IMR-90 (cell line): ENCODE results near the gene DCAF15. TPM values are rescaled to one million over a fixed set of nuclear protein-coding genes. Genes with fewer than 3 reads are reported as not detected.

Source experiments
- ATAC-seq: fragments of 200-7000 bp; cut with Tn5 transposase; 2 replicates; pipeline ENCODE4 v1.9.1; 2020; ENCODE audit warnings: low read depth, mild to moderate bottlenecking, moderate library complexity
- BruUV-seq: library from RNA; stranded (reverse); fragments of 400-500 nt; replicated peaks from 2 replicates; lab custom pipeline; 2021; lab: Mats Ljungman, UMichigan
- CTCF ChIA-PET: fragments of 300-600 bp; formaldehyde crosslinking; extraction: SDS; loops from one replicate; lab custom pipeline; 2021; ENCODE audit warnings: antibody characterized with exemption; lab: Yijun Ruan, JAX
- POLR2A ChIA-PET: fragments of 300-600 bp; sonication (Branson Sonifier 250); formaldehyde crosslinking; loops from one replicate; lab custom pipeline; 2022; ENCODE audit warnings: antibody characterized with exemption; ENCODE audit not compliant: unreplicated experiment; lab: Charles Lee
- DNase-seq: peaks from one replicate; pipeline ENCODE4 v3.0.0; 2013
- H2AFZ ChIP-seq: replicated peaks from 2 replicates; pipeline ENCODE3; 2013; ENCODE audit warnings: low read length, mild to moderate bottlenecking; ENCODE audit not compliant: poor library complexity
- H2AK5ac ChIP-seq: 2 replicates; pipeline ENCODE4 v1.6.1; 2013; ENCODE audit warnings: low read depth, low read length, inconsistent platforms
- H2AK9ac ChIP-seq: replicated peaks from 2 replicates; pipeline ENCODE3; 2013; ENCODE audit warnings: mild to moderate bottlenecking, low read depth, low read length, moderate library complexity; ENCODE audit not compliant: poor library complexity
- H2BK120ac ChIP-seq: 2 replicates; pipeline ENCODE4 v1.6.1; 2013; ENCODE audit warnings: low read depth, low read length, inconsistent platforms
- H2BK15ac ChIP-seq: 3 replicates; pipeline ENCODE4 v1.6.1; 2013; ENCODE audit warnings: low read depth, low read length, inconsistent platforms
- H2BK20ac ChIP-seq: 2 replicates; pipeline ENCODE4 v1.6.1; 2013; ENCODE audit warnings: low read depth, mild to moderate bottlenecking, inconsistent platforms, low read length, moderate library complexity
- H2BK5ac ChIP-seq: 2 replicates; pipeline ENCODE4 v1.6.1; 2013; ENCODE audit warnings: mild to moderate bottlenecking, low read depth, low read length, inconsistent platforms; ENCODE audit not compliant: poor library complexity, severe bottlenecking
- H3K14ac ChIP-seq: replicated peaks from 2 replicates; pipeline ENCODE4 v1.6.1; 2013; ENCODE audit warnings: low read depth, low read length, inconsistent platforms
- H3K18ac ChIP-seq: 2 replicates; pipeline ENCODE4 v1.6.1; 2013; ENCODE audit warnings: low read depth, low read length, control low read depth
- H3K23ac ChIP-seq: 2 replicates; pipeline ENCODE4 v1.6.1; 2013; ENCODE audit warnings: low read depth, low read length, inconsistent platforms
- H3K27ac ChIP-seq: 2 replicates; pipeline ENCODE4 v1.5.1; 2013; ENCODE audit warnings: mild to moderate bottlenecking, control low read depth, low read length; ENCODE audit not compliant: insufficient read depth
- H3K27me3 ChIP-seq: 2 replicates; pipeline ENCODE4 v1.6.1; 2013; ENCODE audit warnings: low read length; ENCODE audit not compliant: control insufficient read depth, insufficient read depth
- H3K36me3 ChIP-seq: 2 replicates; pipeline ENCODE4 v1.6.1; 2013; ENCODE audit warnings: low read length, mixed read lengths; ENCODE audit not compliant: control insufficient read depth, insufficient read depth
- H3K4ac ChIP-seq: 2 replicates; pipeline ENCODE4 v1.6.1; 2013; ENCODE audit warnings: low read depth, low read length, inconsistent platforms
- H3K4me1 ChIP-seq: 2 replicates; pipeline ENCODE4 v1.6.1; 2013; ENCODE audit warnings: low read length, mixed read lengths; ENCODE audit not compliant: control insufficient read depth, insufficient read depth
- H3K4me2 ChIP-seq: 2 replicates; pipeline ENCODE4 v1.6.1; 2013; ENCODE audit warnings: low read depth, mild to moderate bottlenecking, control low read depth, low read length, moderate library complexity
- H3K4me3 ChIP-seq: 2 replicates; pipeline ENCODE4 v1.5.1; 2013; ENCODE audit warnings: low read depth, mild to moderate bottlenecking, control low read depth, low read length, moderate library complexity; ENCODE audit not compliant: insufficient read depth
- H3K56ac ChIP-seq: 2 replicates; pipeline ENCODE4 v1.6.1; 2013; ENCODE audit warnings: low read length, inconsistent platforms; ENCODE audit not compliant: insufficient read depth; ENCODE audit errors: extremely low read depth
- H3K79me1 ChIP-seq, 2 experiments: 2 replicates each; pipeline ENCODE4 v1.6.1; 2013; ENCODE audit warnings: low read length in 2 of 2, inconsistent platforms in 1 of 2, low read depth in 1 of 2
- H3K9ac ChIP-seq: 2 replicates; pipeline ENCODE4 v1.6.1; 2013; ENCODE audit warnings: low read depth, low read length, control low read depth
- H3K9me1 ChIP-seq: 2 replicates; pipeline ENCODE4 v1.6.1; 2013; ENCODE audit warnings: low read length, inconsistent platforms; ENCODE audit not compliant: insufficient read depth
- H3K9me3 ChIP-seq: 2 replicates; pipeline ENCODE4 v1.6.1; 2013; ENCODE audit warnings: low read length; ENCODE audit not compliant: control insufficient read depth, insufficient read depth
- H4K20me1 ChIP-seq: 2 replicates; pipeline ENCODE4 v1.6.1; 2013; ENCODE audit warnings: low read length, inconsistent platforms; ENCODE audit not compliant: insufficient read depth
- H4K5ac ChIP-seq: 2 replicates; pipeline ENCODE4 v1.6.1; 2013; ENCODE audit warnings: mild to moderate bottlenecking, low read depth, low read length, control low read depth
- H4K8ac ChIP-seq, 2 experiments: 2 replicates each; pipeline ENCODE4 v1.6.1; 2013; ENCODE audit warnings: low read depth in 2 of 2, low read length in 2 of 2, control low read depth in 1 of 2, inconsistent platforms in 1 of 2
- H4K91ac ChIP-seq: 2 replicates; pipeline ENCODE4 v1.6.1; 2013; ENCODE audit warnings: low read depth, low read length, inconsistent platforms; ENCODE audit not compliant: insufficient read depth
- BHLHE40 ChIP-seq: fragments of 150-350 bp; IDR thresholded peaks from 2 replicates; pipeline ENCODE4 v1.6.1; 2016; ENCODE audit warnings: mild to moderate bottlenecking, low read depth, low read length
- CHD1 ChIP-seq: IDR thresholded peaks from 2 replicates; pipeline ENCODE4 v1.6.1; 2012; ENCODE audit warnings: low read depth, low read length, improper control_type of control experiment
- CTCF ChIP-seq: conservative IDR thresholded peaks from 2 replicates; pipeline ENCODE4 v1.5.1; 2012; ENCODE audit warnings: mild to moderate bottlenecking, low read depth, low read length, improper control_type of control experiment
- ELK1 ChIP-seq: fragments of 150-350 bp; IDR thresholded peaks from 2 replicates; pipeline ENCODE4 v1.6.1; 2016; ENCODE audit warnings: low read depth, mild to moderate bottlenecking, low read length, moderate library complexity, borderline replicate concordance
- MXI1 ChIP-seq: IDR thresholded peaks from 2 replicates; pipeline ENCODE4 v1.6.1; 2012; ENCODE audit warnings: low read depth, mild to moderate bottlenecking, low read length, moderate library complexity, borderline replicate concordance
- NFE2L2 ChIP-seq: fragments of 150-350 bp; IDR thresholded peaks from 2 replicates; pipeline ENCODE4 v1.6.1; 2016; ENCODE audit warnings: low read depth, mild to moderate bottlenecking, low read length
- RAD21 ChIP-seq: IDR thresholded peaks from 2 replicates; pipeline ENCODE4 v1.6.1; 2012; ENCODE audit warnings: low read length, improper control_type of control experiment
- RCOR1 ChIP-seq: IDR thresholded peaks from 2 replicates; pipeline ENCODE4 v1.6.1; 2012; ENCODE audit warnings: mild to moderate bottlenecking, low read length, improper control_type of control experiment; ENCODE audit not compliant: insufficient replicate concordance
- RFX5 ChIP-seq: IDR thresholded peaks from 2 replicates; pipeline ENCODE4 v1.8.0; 2012; ENCODE audit warnings: low read depth, mild to moderate bottlenecking, low read length, moderate library complexity
- SMC3 ChIP-seq: fragments of 150-350 bp; IDR thresholded peaks from 2 replicates; pipeline ENCODE4 v1.6.1; 2016; ENCODE audit warnings: low read depth, mild to moderate bottlenecking, antibody characterized with exemption, low read length, moderate library complexity
- USF2 ChIP-seq: fragments of 150-350 bp; IDR thresholded peaks from 2 replicates; pipeline ENCODE4 v1.6.1; 2017; ENCODE audit warnings: mild to moderate bottlenecking, antibody characterized with exemption, low read length, low read depth
- WGBS, 2 experiments: methylation state at CpG; one replicate each; pipeline versions ENCODE4 v1.1.5 to v1.1.7; 2013; ENCODE audit warnings: missing lambda C conversion rate in 2 of 2; ENCODE audit not compliant: insufficient read length in 1 of 2; ENCODE audit errors: extremely low coverage in 2 of 2; 5-methylcytosine and 5-hydroxymethylcytosine counted together
- dilution Hi-C: fragments of 300-500 bp; cut with HindIII; formaldehyde crosslinking; loops from one replicate; pipeline ENCODE4 v1.14.3; 2018; ENCODE audit warnings: low sequenced_read_pairs; ENCODE audit not compliant: unreplicated experiment
- in situ Hi-C: fragments of 300-500 bp; cut with MboI; formaldehyde crosslinking; loops from 3 replicates; pipeline ENCODE4 v1.14.3; 2019; ENCODE audit warnings: low sequenced_read_pairs, inconsistent platforms, mixed read lengths
- intact Hi-C: fragments of 100-400 bp; cut with micrococcal nuclease; formaldehyde crosslinking; loops from 2 replicates; pipeline ENCODE4 v1.10.0; 2022
- polyA plus RNA-seq, 3 experiments: library from polyadenylated mRNA; depleted of rRNA; stranded (reverse); fragments of >200 nt; gene quantifications; 2 replicates each; pipeline ENCODE4 v1.2.3, GENCODE V29; 2012; ENCODE audit warnings: low replicate concordance in 1 of 3
- total RNA-seq: library from RNA; depleted of rRNA; stranded (reverse); fragments of >200 nt; gene quantifications from 2 replicates; pipeline ENCODE4 v1.2.3, GENCODE V29; 2012

DCAF15 gene
- total and polyA plus RNA-seq, 2 of the 4 experiments (the other 2 are of a cell fraction): 6.8 to 31.0 TPM

GRCh38 chr19:13976446-13976845 lies 24.1 kb downstream of the DCAF15 start:
- no TSS peak for BruUV-seq
- Histone ChIP-seq H3K4me2 (no peak overlapping the region), H3K9ac (no peak overlapping the region), H2AK5ac (no peak overlapping the region), H3K36me3 (peaks cover 13% of the 10 kb centered on the region; the same call in 1 of the 2 replicates), H4K5ac (no peak overlapping the region), H3K9me1 (no peaks in the 10 kb centered on the region), H3K27ac (no peak overlapping the region), H2AFZ (no peak overlapping the region), H2BK20ac (no peak overlapping the region), H3K27me3 (no peaks in the 10 kb centered on the region), H3K9me3 (no peaks in the 10 kb centered on the region), H3K18ac (no peak overlapping the region), H2AK9ac (no peak overlapping the region), H4K20me1 (no peaks in the 10 kb centered on the region), H3K56ac (no peak overlapping the region), H2BK15ac (no peak overlapping the region), H3K79me1 (no peaks in the 10 kb centered on the region), H3K4me1 (no peaks in the 10 kb centered on the region), H4K8ac (no peak overlapping the region), H3K4me3 (no peak overlapping the region), H2BK120ac (no peak overlapping the region), H2BK5ac (no peak overlapping the region), H4K91ac (no peak overlapping the region), H3K23ac (no peak overlapping the region), H3K4ac (no peak overlapping the region), H3K14ac (no peak overlapping the region)
- dilution Hi-C loops (no loop called here), in situ Hi-C loops (no loop called here), intact Hi-C loops (no loop called here)
- DNase-seq (no peak), ATAC-seq (no peak)
- ChIA-PET POLR2A (no interaction called here), CTCF (no interaction called here)
- TF ChIP-seq ELK1 (no peak), USF2 (no peak), RAD21 (no peak), RCOR1 (no peak), MXI1 (no peak), CHD1 (no peak), NFE2L2 (no peak), BHLHE40 (no peak), SMC3 (no peak), RFX5 (no peak), CTCF (no peak)
- 78% methylated on average over 7 of the region's 12 CpGs; no CpG with 5 or more reads in 1 of the 2 experiments for WGBS, 2 experiments
